Tibial artery (tissue), 4 donors: ENCODE measurements around the gene SYNE1.
"Not testable (repeated sequence)": the region's sequence is repeated elsewhere in the genome, so short reads cannot be mapped to it uniquely, and the experiment has no call there.

Experiments
- DNase-seq, 2 donors: peaks; one replicate each; pipeline ENCODE4 v3.0.0-alpha.2; 2019
- H3K27ac ChIP-seq, 2 donors: fragments of 200-600 bp; sonication (generic) in 1 of 2; 1 replicate in 1 of 2; 2 replicates in 1 of 2; pipeline ENCODE4 v1.5.1; 2018 to 2019; ENCODE audit warnings: mild to moderate bottlenecking in 1 of 2
- H3K27me3 ChIP-seq, 2 donors: fragments of 200-600 bp; sonication (generic) in 1 of 2; one replicate each; pipeline versions ENCODE4 v1.5.1 to v1.6.0; 2016 to 2019
- H3K36me3 ChIP-seq, 3 donors: fragments of 200-600 bp; sonication (generic) in 2 of 3; one replicate each; pipeline ENCODE4 v1.5.1; 2016 to 2019; ENCODE audit warnings: mild to moderate bottlenecking in 2 of 3
- H3K4me1 ChIP-seq, 4 donors: fragments of 200-600 bp; sonication (generic) in 2 of 4; 1 replicate in 3 of 4; 2 replicates in 1 of 4; pipeline ENCODE4 v1.5.1; 2016 to 2019
- H3K4me3 ChIP-seq, 2 donors: fragments of 200-600 bp; sonication (generic) in 1 of 2; 1 replicate in 1 of 2; 2 replicates in 1 of 2; pipeline ENCODE4 v1.5.1; 2018 to 2019; ENCODE audit warnings: mild to moderate bottlenecking in 2 of 2
- H3K9me3 ChIP-seq, 3 donors: fragments of 200-600 bp; sonication (generic) in 1 of 3; one replicate each; pipeline ENCODE4 v1.5.1; 2016 to 2019
- CTCF ChIP-seq, 2 experiments: fragments of 200-600 bp in 1 of 2; fragments of 450-650 bp in 1 of 2; IDR thresholded peaks; one replicate each; pipeline ENCODE4 v1.5.1; 2017 to 2019; ENCODE audit warnings: antibody characterized with exemption in 2 of 2, mild to moderate bottlenecking in 1 of 2, moderate library complexity in 1 of 2
- intact Hi-C: fragments of 100-400 bp; cut with DNase I; formaldehyde crosslinking; loops from one replicate; pipeline ENCODE4 v1.15.0; 2023; ENCODE audit warnings: low total_unique reads

Gene SYNE1

GRCh38 chr6:152532556-152533422, 104.4 kb downstream of the SYNE1 start:
- H3K27ac ChIP-seq: no peak overlapping the region
- intact Hi-C loops: no loop called here
- no peak for TF ChIP-seq CTCF (IDR thresholded peaks at IDR 0.05)

GRCh38 chr6:152531659-152532058, 105.5 kb downstream of the SYNE1 start:
- H3K27ac ChIP-seq: no peak overlapping the region
- intact Hi-C loops: no loop called here
- H3K9me3 ChIP-seq: no peaks in the 10 kb centered on the region
- no peaks in the 10 kb centered on the region for H3K4me1 ChIP-seq
- H3K27me3 ChIP-seq: no peaks in the 10 kb centered on the region
- no peak for DNase-seq
- no peaks in the 10 kb centered on the region for H3K36me3 ChIP-seq
- H3K4me3 ChIP-seq: no peak overlapping the region
- no peak for TF ChIP-seq CTCF (IDR thresholded peaks at IDR 0.05)

More at GRCh38 chr6:152532556-152533422, 104.4 kb downstream of the SYNE1 start:
- DNase-seq: no peak
- Histone ChIP-seq H3K4me3 (no peak overlapping the region), H3K4me1 (no peaks in the 10 kb centered on the region), H3K9me3 (no peaks in the 10 kb centered on the region), H3K27me3 (no peaks in the 10 kb centered on the region), H3K36me3 (no peaks in the 10 kb centered on the region)

GRCh38 chr6:152529369-152529768, 107.8 kb downstream of the SYNE1 start:
- no peaks in the 10 kb centered on the region for H3K9me3 ChIP-seq
- intact Hi-C loops: no loop called here
- no peaks in the 10 kb centered on the region for H3K36me3 ChIP-seq
- no peaks in the 10 kb centered on the region for H3K27me3 ChIP-seq
- DNase-seq: no peak
- no peak overlapping the region for H3K4me3 ChIP-seq
- H3K4me1 ChIP-seq: no peaks in the 10 kb centered on the region
- TF ChIP-seq CTCF (IDR thresholded peaks at IDR 0.05): no peak
- H3K27ac ChIP-seq: no peak overlapping the region

GRCh38 chr6:152514120-152514519, 123.0 kb downstream of the SYNE1 start:
- intact Hi-C loops, H3K4me3 ChIP-seq, H3K27ac ChIP-seq, H3K36me3 ChIP-seq, H3K9me3 ChIP-seq, H3K4me1 ChIP-seq, DNase-seq, H3K27me3 ChIP-seq: not testable (repeated sequence)

GRCh38 chr6:152509916-152510315, 127.2 kb downstream of the SYNE1 start:
- DNase-seq: no peak
- intact Hi-C loops: no loop called here
- H3K4me3 ChIP-seq: no peak overlapping the region
- H3K4me1 ChIP-seq: no peaks in the 10 kb centered on the region
- no peak for TF ChIP-seq CTCF (IDR thresholded peaks at IDR 0.05)
- H3K27me3 ChIP-seq: no peaks in the 10 kb centered on the region
- H3K36me3 ChIP-seq: no peaks in the 10 kb centered on the region
- no peak overlapping the region for H3K27ac ChIP-seq
- no peaks in the 10 kb centered on the region for H3K9me3 ChIP-seq

- TF ChIP-seq CTCF (IDR thresholded peaks at IDR 0.05): no peak
- Histone ChIP-seq H3K36me3 (no peaks in the 10 kb centered on the region), H3K4me3 (no peak overlapping the region), H3K9me3 (no peaks in the 10 kb centered on the region), H3K27ac (no peak overlapping the region), H3K27me3 (no peaks in the 10 kb centered on the region), H3K4me1 (no peaks in the 10 kb centered on the region)
- no peak for DNase-seq
- intact Hi-C loops: no loop called here
These were observed 128.7 kb downstream of the SYNE1 start for GRCh38 chr6:152508477-152508876.
